BLaER1 (cell line): Measurements from ENCODE around the gene EEF1AKMT3.

Experiments used
- H3K27ac ChIP-seq: shearing (Covaris generic); formaldehyde crosslinking; 2 replicates; pipeline ENCODE4 v1.8.1; 2022
- H3K27me3 ChIP-seq: shearing (Covaris generic); formaldehyde crosslinking; 2 replicates; pipeline ENCODE4 v1.8.1; 2022
- H3K36me3 ChIP-seq: shearing (Covaris generic); formaldehyde crosslinking; 2 replicates; pipeline ENCODE4 v1.8.1; 2022
- H3K4me1 ChIP-seq: shearing (Covaris generic); formaldehyde crosslinking; 2 replicates; pipeline ENCODE4 v1.8.1; 2022
- H3K4me2 ChIP-seq: shearing (Covaris generic); formaldehyde crosslinking; 2 replicates; pipeline ENCODE4 v1.8.1; 2022
- H3K4me3 ChIP-seq: shearing (Covaris generic); formaldehyde crosslinking; 2 replicates; pipeline ENCODE4 v1.8.1; 2022
- H3K9ac ChIP-seq: shearing (Covaris generic); formaldehyde crosslinking; 2 replicates; pipeline ENCODE4 v1.8.1; 2022
- H3K9me3 ChIP-seq: shearing (Covaris generic); formaldehyde crosslinking; 2 replicates; pipeline ENCODE4 v1.8.1; 2022
- H4K20me1 ChIP-seq: shearing (Covaris generic); formaldehyde crosslinking; 2 replicates; pipeline ENCODE4 v1.8.1; 2022
- Cebpa-rat ChIP-seq: shearing (Covaris generic); IDR thresholded peaks from 2 replicates; pipeline ENCODE4 v1.8.1; 2022

The EEF1AKMT3 gene

DNA sequence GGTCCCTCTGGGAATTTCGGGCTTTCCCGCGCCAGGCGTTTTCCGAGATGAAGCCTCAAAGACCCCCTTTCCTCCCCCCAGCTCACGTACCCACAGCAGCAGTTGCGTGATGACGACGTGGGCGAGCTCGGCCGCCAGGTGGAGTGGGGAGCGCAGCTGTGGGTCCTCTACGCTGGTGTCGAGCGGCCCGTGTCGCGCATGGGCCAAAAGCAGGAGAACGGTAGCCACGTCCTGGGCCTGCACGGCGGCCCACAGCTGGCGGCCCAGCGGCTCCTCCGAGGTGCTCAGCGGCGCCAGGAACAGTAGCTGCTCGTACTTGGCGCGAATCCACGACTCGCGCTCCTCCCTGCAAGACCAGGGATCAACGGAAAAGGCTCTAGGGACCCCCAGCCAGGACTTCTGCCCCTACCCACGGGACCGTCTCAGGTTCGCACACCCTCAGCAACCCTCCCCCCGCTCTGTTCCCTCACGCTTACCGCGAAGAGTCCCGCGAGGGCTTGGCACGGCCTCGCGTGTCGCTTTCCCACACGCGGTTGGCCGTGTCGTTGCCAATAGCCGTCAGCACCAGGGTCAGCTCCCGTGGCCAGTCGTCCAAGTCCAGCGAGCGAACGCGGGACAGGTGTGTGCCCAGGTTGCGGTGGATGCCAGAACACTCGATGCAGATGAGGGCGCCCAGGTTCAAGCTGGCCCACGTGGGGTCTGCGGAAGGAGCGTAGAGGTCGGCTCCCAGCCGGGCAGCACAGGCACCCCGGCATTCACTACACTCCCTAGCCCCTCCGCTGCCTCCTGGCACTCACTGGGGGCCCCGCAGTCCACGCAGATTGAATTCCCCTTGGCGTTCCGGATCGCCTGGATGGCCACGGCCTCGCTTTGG, 45.3 kb upstream of the EEF1AKMT3 start:
- peaks cover 73% of the 10 kb centered on the region for H3K36me3 ChIP-seq
- no peak overlapping the region for H3K4me3 ChIP-seq
- no peak for TF ChIP-seq Cebpa-rat
- H3K4me2 ChIP-seq, result no peak overlapping the region
- H3K9me3 ChIP-seq, result peaks cover 18% of the 10 kb centered on the region
- H3K4me1 ChIP-seq, result 0 out of 2 replicates have a peak, but pooled peaks cover 6% of the 10 kb centered on the region
- H3K27me3 ChIP-seq, result no peaks in the 10 kb centered on the region
- H3K9ac ChIP-seq, result no peak overlapping the region
- peaks cover 3% of the 10 kb centered on the region; the same call in 1 of the 2 replicates for H4K20me1 ChIP-seq
- H3K27ac ChIP-seq, result no peak overlapping the region

DNA sequence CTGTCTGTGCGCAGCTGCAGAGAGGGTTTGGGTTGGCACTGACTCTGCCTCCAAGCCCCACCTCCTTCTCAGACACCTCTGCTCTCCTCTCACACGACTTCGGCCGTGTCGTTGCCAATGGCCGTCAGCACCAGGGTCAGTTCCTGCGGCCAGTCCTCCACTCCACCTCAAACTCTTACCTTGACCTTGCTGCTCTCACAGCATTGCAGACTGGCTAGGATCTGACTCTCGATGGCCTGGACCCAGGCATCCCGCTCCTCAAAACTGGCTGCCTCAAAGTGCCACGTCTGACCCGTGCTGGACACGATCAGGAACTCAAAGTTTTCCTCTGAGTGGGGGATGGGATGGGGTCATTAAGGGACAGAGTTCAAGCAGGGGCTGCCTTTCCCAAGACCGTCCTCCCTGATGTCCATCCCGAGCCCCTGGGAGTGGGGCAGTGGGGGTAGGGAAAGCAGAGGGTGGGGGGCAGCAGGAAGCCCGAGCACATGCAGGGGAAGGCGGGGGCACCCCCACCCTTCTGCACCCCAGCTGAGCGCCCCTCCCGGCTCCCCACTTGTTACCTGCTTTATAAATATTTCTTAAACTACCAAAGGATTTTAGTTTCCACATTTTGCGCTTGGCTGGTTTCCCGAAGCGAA, 44.5 kb upstream of the EEF1AKMT3 start:
- H3K27me3 ChIP-seq, result no peaks in the 10 kb centered on the region
- peaks cover under 1% of the 10 kb centered on the region; the same call in 1 of the 2 replicates for H4K20me1 ChIP-seq
- H3K9me3 ChIP-seq, result peaks cover 18% of the 10 kb centered on the region
- no peak overlapping the region for H3K9ac ChIP-seq
- H3K4me1 ChIP-seq, result 0 out of 2 replicates have a peak, but pooled peaks cover 6% of the 10 kb centered on the region
- no peak for TF ChIP-seq Cebpa-rat
- H3K36me3 ChIP-seq, result peaks cover 75% of the 10 kb centered on the region
- H3K27ac ChIP-seq, result no peak overlapping the region
- no peak overlapping the region for H3K4me2 ChIP-seq
- H3K4me3 ChIP-seq, result no peak overlapping the region

DNA sequence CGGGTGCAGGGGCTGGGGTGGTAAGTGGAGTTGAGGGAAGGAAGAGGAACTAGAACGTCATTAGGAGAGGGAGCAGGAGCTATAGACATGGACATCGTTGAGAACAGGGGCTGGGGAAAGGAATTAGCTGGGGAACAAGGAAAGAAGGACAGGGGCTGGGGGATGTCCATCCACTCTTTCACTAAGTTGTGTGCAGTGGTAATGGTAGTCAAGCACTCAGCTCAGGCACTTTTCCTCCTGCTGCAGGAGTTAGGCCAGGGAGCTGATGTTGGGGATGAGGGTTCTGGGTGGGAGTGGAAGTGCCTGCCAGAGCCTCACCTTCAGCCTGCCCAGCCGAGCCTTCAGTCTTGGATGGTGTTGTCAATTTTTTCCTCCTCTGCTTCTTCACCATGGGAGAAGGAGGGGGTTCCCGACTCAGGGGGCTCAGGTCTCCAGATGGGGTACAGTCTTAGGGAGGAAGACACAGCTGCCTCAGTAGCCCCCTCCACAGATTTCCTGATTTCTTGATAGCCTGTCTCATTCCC, 43.0 kb upstream of the EEF1AKMT3 start:
- Histone ChIP-seq H3K27ac (no peak overlapping the region), H3K4me2 (no peak overlapping the region), H3K9me3 (peaks cover 18% of the 10 kb centered on the region), H3K36me3 (peaks cover 83% of the 10 kb centered on the region), H3K4me3 (no peak overlapping the region), H3K4me1 (0 out of 2 replicates have a peak, but pooled peaks cover 6% of the 10 kb centered on the region), H3K9ac (no peak overlapping the region), H4K20me1 (peaks cover 5% of the 10 kb centered on the region; the same call in 1 of the 2 replicates), H3K27me3 (no peaks in the 10 kb centered on the region)
- no peak for TF ChIP-seq Cebpa-rat

DNA sequence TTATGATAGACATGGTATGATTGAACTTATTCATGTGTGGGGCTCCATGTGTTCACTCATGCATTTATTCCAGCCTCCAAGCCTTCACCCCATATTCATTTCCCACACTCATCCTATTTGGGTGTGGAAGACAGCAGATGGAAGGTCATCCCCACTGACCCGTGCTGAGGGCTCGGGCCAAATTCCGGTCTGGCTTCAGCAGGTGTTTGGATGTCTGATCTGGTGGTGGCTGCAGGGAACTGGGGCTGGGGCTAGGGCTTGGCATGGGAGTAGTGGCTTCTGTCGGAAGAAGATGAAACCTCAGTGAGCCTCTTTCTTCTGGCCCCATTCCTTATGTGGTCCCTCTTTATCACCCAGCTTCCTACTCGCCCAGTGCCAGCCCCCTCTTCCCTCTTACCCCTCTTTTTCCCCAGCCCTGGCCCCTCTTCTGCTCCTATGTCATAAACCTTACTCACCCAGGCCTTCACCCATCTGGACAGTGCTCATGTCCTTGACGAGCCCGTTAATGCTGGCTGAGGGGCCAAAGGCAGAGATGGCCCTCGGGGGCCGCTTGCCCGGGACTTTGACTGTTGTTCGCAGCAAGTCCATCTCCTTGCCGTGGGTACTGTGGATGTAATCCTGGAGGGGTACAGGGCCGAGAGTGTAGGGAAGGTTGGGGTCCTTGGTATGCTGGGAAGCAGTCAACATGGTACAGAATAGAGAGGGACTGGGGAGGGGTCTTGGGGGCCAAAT, 41.9 kb upstream of the EEF1AKMT3 start:
- Histone ChIP-seq H3K4me3 (no peak overlapping the region), H3K36me3 (peaks cover 92% of the 10 kb centered on the region), H3K9me3 (peaks cover 18% of the 10 kb centered on the region), H3K27me3 (no peaks in the 10 kb centered on the region), H3K27ac (no peak overlapping the region), H4K20me1 (peaks cover 8% of the 10 kb centered on the region), H3K4me1 (no peaks in the 10 kb centered on the region), H3K9ac (no peak overlapping the region), H3K4me2 (no peak overlapping the region)
- TF ChIP-seq Cebpa-rat, result no peak

DNA sequence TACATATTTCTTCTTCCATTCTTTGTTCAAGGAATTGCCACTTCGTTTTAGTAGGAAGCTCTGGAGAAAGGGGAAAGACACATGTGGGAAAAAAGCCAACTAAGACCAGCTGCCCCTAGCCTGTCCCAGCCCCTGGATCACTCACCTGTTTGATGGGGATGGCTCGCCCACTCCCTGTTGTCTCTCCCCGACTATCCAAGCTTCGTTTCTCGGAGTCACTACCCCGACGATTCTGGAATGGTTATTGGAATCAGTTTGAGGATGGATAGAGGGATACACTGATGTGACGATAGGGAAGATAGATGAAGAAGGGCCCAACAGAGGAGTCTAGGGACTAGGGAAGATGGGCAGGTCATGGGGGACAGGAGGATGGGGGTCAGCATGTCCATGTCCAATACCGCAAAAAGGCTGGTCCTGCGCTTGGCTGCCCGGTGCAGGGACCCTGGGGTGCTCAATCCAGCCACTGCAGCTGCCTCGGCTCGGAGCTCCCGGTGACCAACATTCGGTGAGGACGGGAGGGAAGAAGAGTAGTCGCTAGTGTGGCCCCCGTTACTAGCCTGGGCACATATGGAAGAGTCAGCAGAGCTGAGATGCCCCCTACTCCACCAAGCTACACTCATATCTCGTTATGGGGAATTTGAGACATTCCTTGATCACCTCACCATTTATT, 40.9 kb upstream of the EEF1AKMT3 start:
- Histone ChIP-seq H3K9me3 (peaks cover 11% of the 10 kb centered on the region), H3K4me2 (no peak overlapping the region), H3K27ac (no peak overlapping the region), H3K27me3 (no peaks in the 10 kb centered on the region), H3K36me3 (peaks cover 90% of the 10 kb centered on the region), H3K9ac (no peak overlapping the region), H4K20me1 (peaks cover 19% of the 10 kb centered on the region), H3K4me3 (no peak overlapping the region), H3K4me1 (no peaks in the 10 kb centered on the region)
- TF ChIP-seq Cebpa-rat, result no peak

DNA sequence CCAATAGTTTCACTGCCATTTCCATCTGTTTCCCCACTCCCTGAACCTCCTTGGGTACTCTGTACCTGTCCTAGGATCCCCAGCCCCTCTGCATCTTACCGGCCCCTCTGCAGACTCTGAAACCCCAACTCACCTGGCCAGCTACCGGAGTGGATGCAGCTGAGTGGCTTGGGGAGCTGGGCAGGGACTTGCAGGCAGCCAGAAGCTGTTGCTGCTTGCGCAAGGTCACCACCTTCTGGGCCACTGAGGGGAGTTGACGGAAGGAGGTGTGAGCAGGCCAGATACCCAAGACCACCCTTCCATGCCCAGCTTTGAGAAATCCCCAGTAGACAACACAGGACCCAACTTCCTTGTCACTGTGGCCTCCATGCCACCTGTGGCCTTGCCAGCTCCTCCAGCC, 40.1 kb upstream of the EEF1AKMT3 start:
- no peaks in the 10 kb centered on the region for H3K27me3 ChIP-seq
- H3K9me3 ChIP-seq, result peaks cover 4% of the 10 kb centered on the region
- H3K4me3 ChIP-seq, result no peak overlapping the region
- no peak for TF ChIP-seq Cebpa-rat
- peaks cover 90% of the 10 kb centered on the region for H3K36me3 ChIP-seq
- H3K4me1 ChIP-seq, result no peaks in the 10 kb centered on the region
- no peak overlapping the region for H3K4me2 ChIP-seq
- no peak overlapping the region for H3K9ac ChIP-seq
- H4K20me1 ChIP-seq, result peaks cover 26% of the 10 kb centered on the region
- no peak overlapping the region for H3K27ac ChIP-seq

DNA sequence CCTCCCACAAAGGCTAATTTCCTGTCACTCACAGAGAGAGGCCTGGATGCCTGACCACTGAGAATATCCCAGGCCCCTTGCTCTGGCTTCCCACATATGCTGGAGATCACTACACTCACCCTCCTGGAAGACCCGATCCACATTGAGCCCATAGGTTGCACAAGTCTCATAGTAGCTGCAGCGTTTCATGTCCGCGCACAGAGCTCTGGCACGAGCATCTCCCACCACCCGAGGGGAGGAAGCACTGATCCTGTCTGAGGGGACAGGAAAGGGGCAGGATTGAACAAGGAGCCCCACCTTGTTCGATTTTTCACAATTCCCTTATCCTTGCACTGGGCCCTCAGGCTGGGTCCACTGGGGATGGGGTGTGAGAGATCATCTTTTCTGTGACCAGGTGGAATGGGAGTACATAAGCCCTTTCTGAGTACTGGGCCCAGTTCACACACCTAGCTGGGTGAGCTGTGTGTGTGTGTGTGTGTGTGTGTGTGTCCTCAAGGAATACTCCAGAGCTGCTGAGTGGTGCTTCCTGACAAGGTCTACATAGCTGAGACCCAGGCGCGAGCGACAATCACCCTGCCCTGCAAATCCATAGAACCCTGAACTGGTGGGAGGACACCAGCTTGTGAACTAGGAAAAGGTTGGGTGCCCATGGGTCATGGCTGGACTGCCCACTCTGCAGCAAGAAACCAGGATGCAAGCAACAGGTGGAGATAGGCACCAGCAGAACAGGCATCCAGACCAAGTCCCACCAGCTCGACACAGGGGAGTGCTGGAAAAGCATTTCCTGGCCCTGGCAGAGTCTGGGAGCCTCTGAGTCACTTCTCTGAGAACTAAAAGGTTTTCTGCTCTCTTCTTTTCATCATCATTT, 39.5 kb upstream of the EEF1AKMT3 start:
- no peak overlapping the region for H3K9ac ChIP-seq
- no peaks in the 10 kb centered on the region for H3K27me3 ChIP-seq
- peaks cover 90% of the 10 kb centered on the region for H3K36me3 ChIP-seq

DNA sequence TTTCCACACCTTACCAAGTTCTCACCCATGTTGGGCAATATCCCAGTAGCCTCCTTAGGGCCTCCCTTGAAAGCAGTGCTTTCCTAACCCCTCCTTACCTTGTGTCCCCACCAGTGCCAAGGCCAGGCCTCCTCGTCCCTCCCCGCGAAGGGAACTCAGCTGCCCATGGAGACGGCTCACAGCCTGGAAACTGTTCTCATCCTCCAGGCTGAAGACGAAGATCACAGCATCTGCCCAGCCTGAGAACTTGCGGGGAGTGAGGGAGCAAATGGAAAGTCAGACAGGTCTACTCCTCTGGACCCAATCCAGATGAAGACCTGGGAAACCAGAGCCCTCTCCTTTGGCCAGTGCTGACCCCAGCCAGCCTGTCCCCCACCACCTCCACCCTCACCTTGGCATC, 38.5 kb upstream of the EEF1AKMT3 start:
- Histone ChIP-seq H3K27me3 (no peaks in the 10 kb centered on the region), H3K36me3 (peaks cover 83% of the 10 kb centered on the region)
- no peak for TF ChIP-seq Cebpa-rat

More for the DNA sequence above, 39.5 kb upstream of the EEF1AKMT3 start:
- no peak overlapping the region for H3K4me2 ChIP-seq
- no peaks in the 10 kb centered on the region for H3K9me3 ChIP-seq
- no peak for TF ChIP-seq Cebpa-rat
- peaks cover 33% of the 10 kb centered on the region for H4K20me1 ChIP-seq
- H3K4me3 ChIP-seq, result no peak overlapping the region
- no peaks in the 10 kb centered on the region for H3K4me1 ChIP-seq
- no peak overlapping the region for H3K27ac ChIP-seq

More for the DNA sequence above, 38.5 kb upstream of the EEF1AKMT3 start:
- no peaks in the 10 kb centered on the region for H3K9me3 ChIP-seq
- no peak overlapping the region for H3K9ac ChIP-seq
- no peak overlapping the region for H3K27ac ChIP-seq
- H3K4me3 ChIP-seq, result no peak overlapping the region
- H3K4me1 ChIP-seq, result no peaks in the 10 kb centered on the region
- no peak overlapping the region for H3K4me2 ChIP-seq
- peaks cover 33% of the 10 kb centered on the region for H4K20me1 ChIP-seq
